OCI-LY7 (cell line): ENCODE measurements around the gene SMTNL2.

Experiments used
- EZH2phosphoT487 ChIP-seq: fragments of 200-600 bp; sonication (generic); IDR thresholded peaks from 2 replicates; pipeline ENCODE4 v1.6.1; 2018; ENCODE audit warnings: low read depth, borderline replicate concordance, mild to moderate bottlenecking, mixed run types, antibody characterized with exemption, low read length, moderate library complexity, mixed read lengths
- TF ChIP-seq, protein P1 (sequence below): fragments of 200-600 bp; sonication (generic); conservative IDR thresholded peaks from 2 replicates; pipeline ENCODE4 v1.5.1; 2014; ENCODE audit warnings: mild to moderate bottlenecking, antibody characterized with exemption, low read length, moderate library complexity, mixed read lengths

DNA sequence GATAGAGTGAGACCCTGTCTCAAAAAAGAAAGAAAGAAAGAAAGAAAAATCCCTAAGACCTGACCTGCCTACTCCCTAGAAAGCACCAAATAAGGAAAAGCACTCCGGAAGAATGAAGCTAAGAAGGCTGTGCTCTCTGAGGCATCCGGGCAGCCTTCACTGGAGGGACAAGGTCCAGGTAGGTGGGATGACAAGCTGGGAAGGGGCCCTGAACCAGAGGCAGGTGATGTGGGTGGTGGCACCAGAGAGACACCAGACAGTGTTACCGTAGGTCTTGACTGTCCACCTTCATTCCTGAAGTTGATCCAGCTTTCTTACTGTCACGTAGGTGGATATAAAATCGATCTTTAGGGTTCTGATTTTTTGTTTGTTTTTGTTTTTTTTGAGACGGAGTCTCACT is 26.3 kb downstream of the SMTNL2 start:
- TF ChIP-seq, protein P1, sequence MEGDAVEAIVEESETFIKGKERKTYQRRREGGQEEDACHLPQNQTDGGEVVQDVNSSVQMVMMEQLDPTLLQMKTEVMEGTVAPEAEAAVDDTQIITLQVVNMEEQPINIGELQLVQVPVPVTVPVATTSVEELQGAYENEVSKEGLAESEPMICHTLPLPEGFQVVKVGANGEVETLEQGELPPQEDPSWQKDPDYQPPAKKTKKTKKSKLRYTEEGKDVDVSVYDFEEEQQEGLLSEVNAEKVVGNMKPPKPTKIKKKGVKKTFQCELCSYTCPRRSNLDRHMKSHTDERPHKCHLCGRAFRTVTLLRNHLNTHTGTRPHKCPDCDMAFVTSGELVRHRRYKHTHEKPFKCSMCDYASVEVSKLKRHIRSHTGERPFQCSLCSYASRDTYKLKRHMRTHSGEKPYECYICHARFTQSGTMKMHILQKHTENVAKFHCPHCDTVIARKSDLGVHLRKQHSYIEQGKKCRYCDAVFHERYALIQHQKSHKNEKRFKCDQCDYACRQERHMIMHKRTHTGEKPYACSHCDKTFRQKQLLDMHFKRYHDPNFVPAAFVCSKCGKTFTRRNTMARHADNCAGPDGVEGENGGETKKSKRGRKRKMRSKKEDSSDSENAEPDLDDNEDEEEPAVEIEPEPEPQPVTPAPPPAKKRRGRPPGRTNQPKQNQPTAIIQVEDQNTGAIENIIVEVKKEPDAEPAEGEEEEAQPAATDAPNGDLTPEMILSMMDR, result no peak
- TF ChIP-seq EZH2phosphoT487, result no peak
